Activated T-helper 17 cell treated with anti-CD3 and anti-CD28 coated beads, Interleukin-2, amount 50 U/mL, for 72 hours (primary cell): Measurements from ENCODE around the gene CEACAM19. TPM values are rescaled to one million over a fixed set of nuclear protein-coding genes. Genes with fewer than 3 reads are reported as not detected.
"Not testable (repeated sequence)": the region's sequence is repeated elsewhere in the genome, so short reads cannot be mapped to it uniquely, and the experiment has no call there.

Experiments used
- ATAC-seq: fragments of 150-1000 bp; cut with Tn5 transposase; replicated peaks from 2 replicates; pipeline ENCODE4 v1.10.0; 2021; ENCODE audit warnings: mild to moderate bottlenecking, moderate library complexity
- H3K27ac Mint-ChIP-seq: one replicate; pipeline ENCODE4 v1.8.0; 2022; ENCODE audit warnings: mixed read lengths
- H3K27me3 Mint-ChIP-seq: one replicate; pipeline ENCODE4 v1.8.0; 2022; ENCODE audit warnings: mixed read lengths
- H3K36me3 Mint-ChIP-seq: one replicate; pipeline ENCODE4 v1.8.0; 2022; ENCODE audit warnings: low read depth, mild to moderate bottlenecking, mixed read lengths
- H3K4me1 Mint-ChIP-seq: one replicate; pipeline ENCODE4 v1.8.0; 2022; ENCODE audit warnings: mixed read lengths
- H3K4me3 Mint-ChIP-seq: one replicate; pipeline ENCODE4 v1.8.0; 2022; ENCODE audit warnings: mild to moderate bottlenecking, mixed read lengths
- H3K9me3 Mint-ChIP-seq: one replicate; pipeline ENCODE4 v1.8.0; 2022; ENCODE audit warnings: mixed read lengths
- total RNA-seq, 2 donors: library from RNA; stranded (reverse); gene quantifications; one replicate each; pipeline ENCODE4 v1.2.3, GENCODE V29; 2022

CEACAM19 gene
- total RNA-seq, 2 donors from 2014 or later: 1.1 to 1.6 TPM

- H3K36me3 Mint-ChIP-seq: no peaks in the 10 kb centered on the region
- peaks cover 6% of the 10 kb centered on the region for H3K4me1 Mint-ChIP-seq
- H3K4me3 Mint-ChIP-seq: no peak overlapping the region
- H3K27me3 Mint-ChIP-seq: peaks cover 4% of the 10 kb centered on the region
- no peaks in the 10 kb centered on the region for H3K9me3 Mint-ChIP-seq
- no peak for ATAC-seq
- no peak overlapping the region for H3K27ac Mint-ChIP-seq
Measured at GRCh38 chr19:44680536-44680935, 9.3 kb downstream of the CEACAM19 start.

DNA sequence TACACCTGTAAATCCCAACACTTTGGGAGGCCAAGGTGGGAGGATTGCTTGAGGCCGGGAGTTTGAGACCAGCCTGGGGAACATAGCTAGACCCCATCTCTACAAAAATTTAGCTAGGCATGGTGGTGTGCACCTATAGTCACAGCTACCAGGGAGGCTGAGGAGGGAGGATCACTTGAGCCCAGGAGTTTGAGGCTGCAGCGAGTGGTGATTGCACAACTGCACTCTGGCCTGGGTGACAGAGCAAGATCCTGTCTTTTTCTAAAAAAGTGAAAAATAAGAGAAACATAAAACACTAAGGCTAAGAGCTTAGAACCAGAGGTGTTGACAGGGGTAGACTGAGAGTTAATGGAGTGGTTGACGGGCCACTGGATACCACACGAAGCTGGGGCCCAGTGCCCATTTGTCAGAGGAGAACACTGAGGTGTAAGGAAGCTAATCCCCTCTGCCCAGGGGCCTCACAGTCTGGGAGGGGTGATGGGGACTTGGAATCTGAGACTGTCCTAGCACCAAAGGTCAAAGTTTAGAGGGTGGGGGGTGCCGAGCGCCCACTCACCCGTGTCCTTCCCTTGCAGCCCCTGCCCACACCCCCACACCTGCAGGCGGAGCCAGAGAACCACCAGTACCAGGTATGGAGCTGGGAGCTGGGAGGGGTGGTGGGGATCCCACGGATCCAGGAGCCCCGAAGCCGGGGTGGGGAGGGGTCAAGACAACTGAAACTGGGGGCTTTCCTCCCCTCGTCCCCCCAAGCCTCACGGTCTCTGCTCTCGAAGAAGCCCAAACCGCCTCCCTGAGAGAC lies 10.9 kb downstream of the CEACAM19 start:
- Mint-ChIP-seq H3K27ac (no peak overlapping the region), H3K9me3 (no peaks in the 10 kb centered on the region), H3K4me3 (no peak overlapping the region), H3K4me1 (peaks cover 6% of the 10 kb centered on the region), H3K27me3 (peaks cover 10% of the 10 kb centered on the region), H3K36me3 (no peaks in the 10 kb centered on the region)
- ATAC-seq: no peak

DNA sequence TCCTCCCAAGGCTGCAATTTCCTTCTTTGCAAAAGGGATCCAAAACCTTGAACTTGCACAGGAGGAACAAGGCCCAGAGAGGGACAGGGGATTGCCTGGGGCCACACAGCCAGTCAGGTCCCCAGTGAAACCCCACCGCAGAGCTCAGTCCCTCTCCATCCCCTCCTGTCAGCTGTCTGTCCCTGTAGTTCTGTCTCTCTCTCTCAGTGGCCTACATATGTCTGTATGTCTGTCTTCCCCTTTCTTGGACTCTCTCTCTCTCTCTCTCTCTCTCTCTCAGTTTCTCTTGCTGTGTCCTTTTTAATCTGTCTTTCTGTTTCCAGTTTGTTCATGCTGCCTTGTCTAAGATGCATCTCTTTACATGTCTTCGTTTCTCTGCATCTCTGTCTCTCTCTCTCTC lies 11.5 kb downstream of the CEACAM19 start:
- no peaks in the 10 kb centered on the region for H3K36me3 Mint-ChIP-seq
- peaks cover 6% of the 10 kb centered on the region for H3K4me1 Mint-ChIP-seq
- no peak overlapping the region for H3K27ac Mint-ChIP-seq
- H3K9me3 Mint-ChIP-seq: no peaks in the 10 kb centered on the region
- peaks cover 13% of the 10 kb centered on the region for H3K27me3 Mint-ChIP-seq
- no peak for ATAC-seq
- H3K4me3 Mint-ChIP-seq: no peak overlapping the region

- H3K27me3 Mint-ChIP-seq: peaks cover 16% of the 10 kb centered on the region
- H3K9me3 Mint-ChIP-seq: no peaks in the 10 kb centered on the region
- no peak overlapping the region for H3K4me3 Mint-ChIP-seq
- no peak for ATAC-seq
- no peak overlapping the region for H3K27ac Mint-ChIP-seq
- no peaks in the 10 kb centered on the region for H3K36me3 Mint-ChIP-seq
- peaks cover 6% of the 10 kb centered on the region for H3K4me1 Mint-ChIP-seq
Measured at GRCh38 chr19:44683434-44684210, 12.3 kb downstream of the CEACAM19 start.

DNA sequence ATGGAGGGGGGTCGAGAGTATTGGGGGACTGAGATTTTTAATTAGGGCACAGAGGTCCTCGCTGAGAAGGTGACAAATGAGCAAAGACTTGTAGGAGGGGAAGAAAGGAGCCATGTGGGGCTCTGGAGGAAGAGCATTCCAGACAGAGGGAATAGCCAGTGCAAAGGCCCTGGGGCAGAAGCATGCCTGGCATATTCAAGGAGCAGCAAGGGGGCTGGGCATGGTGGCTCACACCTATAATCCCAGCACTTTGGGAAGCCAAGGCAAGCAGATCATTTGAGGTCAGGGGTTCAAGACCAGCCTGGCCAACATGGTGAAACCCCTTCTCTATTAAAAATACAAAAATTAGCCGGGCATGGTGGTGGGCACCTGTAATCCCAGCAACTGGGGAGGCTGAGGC lies 13.1 kb downstream of the CEACAM19 start:
- Mint-ChIP-seq H3K27me3 (peaks cover 16% of the 10 kb centered on the region), H3K27ac (peak overlapping the region; percentile 41)
- not testable (repeated sequence) for H3K36me3 Mint-ChIP-seq, H3K9me3 Mint-ChIP-seq, H3K4me3 Mint-ChIP-seq, ATAC-seq, H3K4me1 Mint-ChIP-seq

GRCh38 chr19:44684892-44685863 lies 13.9 kb downstream of the CEACAM19 start:
- Mint-ChIP-seq H3K4me1 (peaks cover 6% of the 10 kb centered on the region), H3K27ac (peak overlapping the region; percentile 41), H3K27me3 (peaks cover 16% of the 10 kb centered on the region), H3K4me3 (no peak overlapping the region), H3K36me3 (no peaks in the 10 kb centered on the region), H3K9me3 (no peaks in the 10 kb centered on the region)
- ATAC-seq: peak; percentile 68

- H3K36me3 Mint-ChIP-seq: no peaks in the 10 kb centered on the region
- H3K27me3 Mint-ChIP-seq: peaks cover 16% of the 10 kb centered on the region
- H3K4me1 Mint-ChIP-seq: peaks cover 6% of the 10 kb centered on the region
- no peaks in the 10 kb centered on the region for H3K9me3 Mint-ChIP-seq
- no peak for ATAC-seq
- H3K4me3 Mint-ChIP-seq: no peak overlapping the region
- no peak overlapping the region for H3K27ac Mint-ChIP-seq
Measured at GRCh38 chr19:44685877-44686276, 14.6 kb downstream of the CEACAM19 start.

GRCh38 chr19:44686896-44687295 lies 15.6 kb downstream of the CEACAM19 start:
- H3K4me1 Mint-ChIP-seq: peaks cover 8% of the 10 kb centered on the region
- H3K9me3 Mint-ChIP-seq: no peaks in the 10 kb centered on the region
- H3K4me3 Mint-ChIP-seq: no peak overlapping the region
- no peaks in the 10 kb centered on the region for H3K36me3 Mint-ChIP-seq
- H3K27me3 Mint-ChIP-seq: peaks cover 16% of the 10 kb centered on the region
- no peak overlapping the region for H3K27ac Mint-ChIP-seq
- ATAC-seq: no peak

DNA sequence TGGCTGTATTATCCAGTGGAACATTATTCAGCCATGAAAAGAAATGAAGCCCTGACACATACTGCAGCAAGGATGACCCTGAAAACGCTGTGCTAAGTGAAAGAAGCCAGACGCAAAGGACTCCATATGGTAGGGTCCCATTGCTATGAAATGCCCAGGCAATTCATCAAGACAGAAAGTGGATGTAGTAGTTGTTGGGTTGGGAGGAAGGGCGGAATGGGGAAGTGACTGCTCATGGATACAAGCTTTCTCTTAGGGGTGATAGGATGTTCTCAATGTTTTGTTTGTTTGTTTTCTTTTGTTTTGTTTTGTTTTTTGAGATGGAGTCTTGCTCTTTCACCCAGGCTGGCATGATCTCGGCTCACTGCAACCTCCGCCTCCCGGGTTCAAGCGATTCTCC lies 16.6 kb downstream of the CEACAM19 start:
- H3K27me3 Mint-ChIP-seq: peaks cover 16% of the 10 kb centered on the region
- peaks cover 16% of the 10 kb centered on the region for H3K4me1 Mint-ChIP-seq
- H3K9me3 Mint-ChIP-seq: no peaks in the 10 kb centered on the region
- no peak for ATAC-seq
- no peak overlapping the region for H3K4me3 Mint-ChIP-seq
- H3K27ac Mint-ChIP-seq: no peak overlapping the region
- H3K36me3 Mint-ChIP-seq: no peaks in the 10 kb centered on the region

DNA sequence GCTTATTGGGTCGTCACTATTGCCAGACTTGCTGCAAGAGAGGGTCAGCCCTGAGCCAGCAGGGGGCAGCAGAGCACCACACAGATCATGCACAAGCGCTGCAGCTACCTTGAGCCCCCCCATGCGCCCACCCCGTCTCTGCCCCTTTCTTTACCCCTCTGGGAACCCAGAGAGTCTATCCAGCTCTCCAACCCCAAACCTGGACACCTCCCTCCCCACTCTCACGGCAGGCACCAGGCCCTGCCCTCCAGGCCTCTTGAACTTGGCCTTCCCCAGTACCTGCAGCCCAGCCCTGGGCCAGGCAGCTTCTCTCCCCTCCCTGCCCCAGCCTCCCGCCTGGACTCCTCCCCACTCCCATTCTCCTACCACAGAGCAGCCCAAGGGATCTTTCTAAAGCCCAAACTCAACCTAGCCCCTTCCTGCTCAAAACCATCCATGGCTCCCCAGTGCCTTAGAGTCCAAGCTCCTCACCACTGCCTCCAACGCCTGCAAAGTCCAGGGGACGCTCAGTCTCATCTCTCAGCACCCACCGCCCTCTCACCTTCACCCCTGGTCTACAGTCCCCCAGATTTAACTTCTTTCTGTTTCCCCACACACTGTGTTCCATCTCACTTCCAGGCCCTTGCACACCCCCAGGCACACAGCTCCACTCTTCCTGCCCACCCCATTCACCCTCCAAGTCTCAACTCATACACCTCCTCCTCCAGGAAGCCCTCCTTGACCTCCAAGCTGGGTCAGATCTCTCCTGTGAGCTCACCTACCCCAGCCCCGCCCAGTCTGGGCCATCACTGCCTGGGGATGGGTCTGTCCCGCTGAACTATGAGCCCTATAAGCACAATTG lies 18.2 kb downstream of the CEACAM19 start:
- Mint-ChIP-seq H3K4me1 (peaks cover 24% of the 10 kb centered on the region), H3K36me3 (no peaks in the 10 kb centered on the region), H3K9me3 (no peaks in the 10 kb centered on the region), H3K4me3 (no peak overlapping the region), H3K27me3 (peaks cover 16% of the 10 kb centered on the region), H3K27ac (no peak overlapping the region)
- peak; percentile 13 for ATAC-seq

DNA sequence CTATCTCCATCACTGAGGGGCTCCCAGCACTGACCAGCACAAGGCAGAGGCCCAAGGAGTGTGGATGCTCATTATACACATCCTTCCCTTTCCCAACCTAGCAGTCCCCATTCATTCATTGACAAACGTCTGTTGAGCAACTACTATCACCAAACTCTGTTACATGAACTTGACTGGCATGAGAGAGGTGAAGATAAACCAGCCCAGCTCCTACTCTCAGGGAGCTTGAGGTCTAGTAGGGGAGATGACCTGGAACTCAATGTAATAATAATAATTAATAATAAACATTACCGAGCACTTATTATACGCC lies 18.8 kb downstream of the CEACAM19 start:
- peaks cover 14% of the 10 kb centered on the region for H3K27me3 Mint-ChIP-seq
- H3K27ac Mint-ChIP-seq: no peak overlapping the region
- H3K4me1 Mint-ChIP-seq: peaks cover 20% of the 10 kb centered on the region
- H3K9me3 Mint-ChIP-seq: no peaks in the 10 kb centered on the region
- no peak for ATAC-seq
- no peaks in the 10 kb centered on the region for H3K36me3 Mint-ChIP-seq
- H3K4me3 Mint-ChIP-seq: no peak overlapping the region

DNA sequence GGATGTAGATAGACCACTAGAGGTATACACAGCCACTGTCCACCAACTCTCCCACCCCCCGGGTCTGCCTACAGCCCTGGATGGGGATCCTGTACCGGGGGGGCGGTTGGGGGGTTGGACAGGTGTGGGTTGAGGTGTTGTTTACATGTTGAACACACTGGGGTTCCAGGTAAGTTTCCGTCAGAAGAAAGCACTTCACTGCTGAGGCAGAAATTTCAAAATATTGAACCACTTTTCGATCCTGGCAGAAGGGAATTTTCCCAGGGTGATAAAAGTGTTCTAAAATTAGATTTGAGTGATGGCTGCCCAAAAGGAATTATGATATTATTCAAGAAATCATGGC lies 21.1 kb downstream of the CEACAM19 start:
- peak; percentile 54 for ATAC-seq

GRCh38 chr19:44694184-44694579 lies 22.9 kb downstream of the CEACAM19 start:
- H3K27ac Mint-ChIP-seq: peak overlapping the region; percentile 43
- no peaks in the 10 kb centered on the region for H3K9me3 Mint-ChIP-seq
- ATAC-seq: no peak
- H3K4me1 Mint-ChIP-seq: peaks cover 18% of the 10 kb centered on the region
- peak overlapping the region; percentile 38 for H3K4me3 Mint-ChIP-seq
- H3K27me3 Mint-ChIP-seq: peaks cover 4% of the 10 kb centered on the region
- H3K36me3 Mint-ChIP-seq: no peaks in the 10 kb centered on the region

More for the DNA sequence above, 21.1 kb downstream of the CEACAM19 start:
- Mint-ChIP-seq H3K4me3 (peak overlapping the region; percentile 78), H3K27me3 (peaks cover 6% of the 10 kb centered on the region), H3K9me3 (no peaks in the 10 kb centered on the region), H3K27ac (peak overlapping the region; percentile 84), H3K4me1 (peaks cover 18% of the 10 kb centered on the region), H3K36me3 (no peaks in the 10 kb centered on the region)
